Measurements from ENCODE around the gene PRPF18. TPM values are rescaled to one million over a fixed set of nuclear protein-coding genes. Genes with fewer than 3 reads are reported as not detected.

Gene PRPF18
- total RNA-seq, 1 experiment from 2014 or later: 21.9 TPM

DNA sequence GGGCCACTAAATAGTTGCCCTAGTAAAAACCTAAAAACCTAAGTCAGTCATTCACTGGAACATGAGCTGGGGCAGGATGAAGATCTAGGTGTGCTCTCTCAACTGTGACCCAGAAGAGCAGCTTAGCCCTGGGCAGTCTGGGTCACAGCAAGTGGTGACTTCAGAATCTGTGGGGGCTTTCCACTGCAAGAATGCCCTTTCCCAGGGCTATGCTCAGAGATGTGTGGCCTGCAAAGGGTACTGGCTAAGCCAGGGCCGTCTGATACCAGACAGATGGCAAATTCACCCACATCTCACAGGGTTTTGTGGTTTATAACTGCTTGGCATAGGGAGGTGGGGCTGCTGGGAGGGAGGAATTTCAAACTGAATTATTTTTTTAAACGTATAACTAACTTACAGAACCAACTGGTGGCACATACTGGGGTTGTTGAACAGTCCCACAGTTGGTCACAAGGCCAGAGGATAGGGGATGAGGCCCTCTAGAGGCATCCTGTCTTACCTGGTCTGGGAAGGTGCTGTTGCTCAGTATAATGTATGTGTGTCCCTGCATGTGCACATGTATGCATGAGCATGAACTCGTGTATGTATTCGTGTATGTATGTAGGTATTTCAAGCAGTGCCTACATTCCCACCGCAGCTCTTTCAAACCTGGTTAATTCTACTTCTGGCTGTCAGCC is 63.2 kb downstream of the PRPF18 start:
- TF ChIP-seq EZH2 (IDR thresholded peaks at IDR 0.05; ENCODE audit: borderline replicate concordance, low read depth, low read length, poor library complexity, severe bottlenecking): no peak
- TF ChIP-seq, protein P1, sequence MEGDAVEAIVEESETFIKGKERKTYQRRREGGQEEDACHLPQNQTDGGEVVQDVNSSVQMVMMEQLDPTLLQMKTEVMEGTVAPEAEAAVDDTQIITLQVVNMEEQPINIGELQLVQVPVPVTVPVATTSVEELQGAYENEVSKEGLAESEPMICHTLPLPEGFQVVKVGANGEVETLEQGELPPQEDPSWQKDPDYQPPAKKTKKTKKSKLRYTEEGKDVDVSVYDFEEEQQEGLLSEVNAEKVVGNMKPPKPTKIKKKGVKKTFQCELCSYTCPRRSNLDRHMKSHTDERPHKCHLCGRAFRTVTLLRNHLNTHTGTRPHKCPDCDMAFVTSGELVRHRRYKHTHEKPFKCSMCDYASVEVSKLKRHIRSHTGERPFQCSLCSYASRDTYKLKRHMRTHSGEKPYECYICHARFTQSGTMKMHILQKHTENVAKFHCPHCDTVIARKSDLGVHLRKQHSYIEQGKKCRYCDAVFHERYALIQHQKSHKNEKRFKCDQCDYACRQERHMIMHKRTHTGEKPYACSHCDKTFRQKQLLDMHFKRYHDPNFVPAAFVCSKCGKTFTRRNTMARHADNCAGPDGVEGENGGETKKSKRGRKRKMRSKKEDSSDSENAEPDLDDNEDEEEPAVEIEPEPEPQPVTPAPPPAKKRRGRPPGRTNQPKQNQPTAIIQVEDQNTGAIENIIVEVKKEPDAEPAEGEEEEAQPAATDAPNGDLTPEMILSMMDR (conservative IDR thresholded peaks at IDR 0.05; ENCODE audit: low read depth, low read length): no peak
- no peaks in the 10 kb centered on the region for H3K27me3 ChIP-seq (replicated peaks; ENCODE audit: insufficient read depth, low read depth, low read length, poor library complexity)
- H3K4me3 ChIP-seq (ENCODE audit: low read depth, low read length, poor library complexity, severe bottlenecking): no peak overlapping the region
- no peaks in the 10 kb centered on the region for H3K4me1 ChIP-seq (ENCODE audit: insufficient read depth, low read length, poor library complexity, severe bottlenecking)
- no peak for DNase-seq (ENCODE audit: low spot score)
- POLR2A ChIA-PET (ENCODE audit: low non-redundant PET): no interaction called here
- H3K9me3 ChIP-seq (ENCODE audit: low read depth, low read length, poor library complexity, severe bottlenecking): no peaks in the 10 kb centered on the region
- H3K36me3 ChIP-seq (ENCODE audit: insufficient read depth, low read length, poor library complexity, severe bottlenecking): peaks cover 3% of the 10 kb centered on the region
- BruUV-seq (replicated peaks): no TSS peak
- CTCF ChIA-PET: no interaction called here
- intact Hi-C loops (cut with micrococcal nuclease; ENCODE audit: unreplicated experiment): no loop called here
- H3K27ac ChIP-seq (ENCODE audit: low read depth, low read length, poor library complexity, severe bottlenecking): no peak overlapping the region

DNA sequence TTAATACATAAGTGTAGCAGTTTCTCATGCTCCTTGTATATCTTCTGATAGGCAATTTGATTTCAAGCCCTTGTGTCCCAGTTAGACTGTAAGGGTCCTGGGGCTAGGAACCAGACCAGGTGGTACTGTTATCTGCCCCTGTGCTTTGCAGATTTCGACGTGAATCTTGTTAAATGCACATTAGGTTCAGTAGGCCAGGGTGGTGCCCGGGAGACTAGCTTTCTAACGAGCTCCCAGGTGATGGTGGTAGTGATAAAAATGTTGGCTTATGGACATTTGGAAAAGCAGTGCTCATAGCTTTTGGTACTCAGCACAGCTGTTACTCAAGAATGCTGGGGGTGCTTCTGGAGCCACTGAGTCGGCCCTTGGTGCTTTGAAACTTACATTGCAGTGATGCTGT is 64.2 kb downstream of the PRPF18 start:
- no peaks in the 10 kb centered on the region for H3K27me3 ChIP-seq (replicated peaks; ENCODE audit: insufficient read depth, low read depth, low read length, poor library complexity)
- H3K4me3 ChIP-seq (ENCODE audit: low read depth, low read length, poor library complexity, severe bottlenecking): no peak overlapping the region
- H3K27ac ChIP-seq (ENCODE audit: low read depth, low read length, poor library complexity, severe bottlenecking): no peak overlapping the region
- no peak for DNase-seq (ENCODE audit: low spot score)
- CTCF ChIA-PET: no interaction called here
- peaks cover 3% of the 10 kb centered on the region for H3K36me3 ChIP-seq (ENCODE audit: insufficient read depth, low read length, poor library complexity, severe bottlenecking)
- POLR2A ChIA-PET (ENCODE audit: low non-redundant PET): no interaction called here
- H3K4me1 ChIP-seq (ENCODE audit: insufficient read depth, low read length, poor library complexity, severe bottlenecking): no peaks in the 10 kb centered on the region
- intact Hi-C loops (cut with micrococcal nuclease; ENCODE audit: unreplicated experiment): no loop called here
- no peaks in the 10 kb centered on the region for H3K9me3 ChIP-seq (ENCODE audit: low read depth, low read length, poor library complexity, severe bottlenecking)
- no peak for TF ChIP-seq EZH2 (IDR thresholded peaks at IDR 0.05; ENCODE audit: borderline replicate concordance, low read depth, low read length, poor library complexity, severe bottlenecking)
- TF ChIP-seq, protein P1 (conservative IDR thresholded peaks at IDR 0.05; ENCODE audit: low read depth, low read length): no peak
- BruUV-seq (replicated peaks): no TSS peak

DNA sequence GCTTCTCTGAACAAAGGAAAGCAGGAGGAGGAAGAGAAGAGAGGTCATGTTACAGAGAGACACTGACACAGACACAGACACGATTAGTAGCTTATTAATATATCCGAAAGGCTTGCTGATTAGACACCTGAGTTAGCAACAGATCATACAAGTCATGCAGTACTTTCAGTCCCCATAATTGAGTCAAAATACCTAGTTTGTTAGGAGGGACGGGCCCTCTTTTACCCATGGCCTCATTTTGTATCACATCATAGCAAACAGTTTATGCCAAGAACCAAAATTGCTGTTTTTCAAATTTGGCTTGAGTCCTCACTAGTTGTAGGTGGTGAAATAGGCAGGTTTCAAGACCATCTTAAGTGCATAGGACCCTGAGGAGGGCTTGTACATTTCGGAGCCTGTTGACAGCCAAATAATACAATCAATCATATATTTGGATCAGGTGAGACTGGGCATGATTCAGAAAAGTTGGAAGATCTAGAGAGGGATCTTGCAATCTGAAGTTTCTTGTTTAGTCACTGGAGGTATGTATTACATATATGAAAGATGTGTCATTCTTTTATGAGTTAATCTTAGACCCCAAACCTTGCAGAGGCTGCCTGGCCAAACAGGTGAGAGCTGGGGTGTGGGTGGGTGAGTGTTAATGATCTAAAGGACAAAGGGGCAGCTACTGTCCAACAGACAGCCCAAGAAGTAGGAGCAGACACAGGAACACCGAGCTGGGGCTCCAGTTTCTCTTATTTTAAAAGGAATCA is 65.4 kb downstream of the PRPF18 start:
- DNase-seq (ENCODE audit: low spot score): no peak
- Histone ChIP-seq H3K36me3 (ENCODE audit: insufficient read depth, low read length, poor library complexity, severe bottlenecking) (peaks cover 3% of the 10 kb centered on the region), H3K9me3 (ENCODE audit: low read depth, low read length, poor library complexity, severe bottlenecking) (no peaks in the 10 kb centered on the region), H3K4me3 (ENCODE audit: low read depth, low read length, poor library complexity, severe bottlenecking) (no peak overlapping the region), H3K27ac (ENCODE audit: low read depth, low read length, poor library complexity, severe bottlenecking) (no peak overlapping the region), H3K4me1 (ENCODE audit: insufficient read depth, low read length, poor library complexity, severe bottlenecking) (no peaks in the 10 kb centered on the region), H3K27me3 (replicated peaks; ENCODE audit: insufficient read depth, low read depth, low read length, poor library complexity) (no peaks in the 10 kb centered on the region)
- POLR2A ChIA-PET (ENCODE audit: low non-redundant PET): no interaction called here
- no TSS peak for BruUV-seq (replicated peaks)
- intact Hi-C loops (cut with micrococcal nuclease; ENCODE audit: unreplicated experiment): no loop called here
- CTCF ChIA-PET: no interaction called here
- TF ChIP-seq, protein P1 (conservative IDR thresholded peaks at IDR 0.05; ENCODE audit: low read depth, low read length): no peak
- TF ChIP-seq EZH2 (IDR thresholded peaks at IDR 0.05; ENCODE audit: borderline replicate concordance, low read depth, low read length, poor library complexity, severe bottlenecking): no peak
